Measurements from ENCODE around the gene LRRC7.

DNA sequence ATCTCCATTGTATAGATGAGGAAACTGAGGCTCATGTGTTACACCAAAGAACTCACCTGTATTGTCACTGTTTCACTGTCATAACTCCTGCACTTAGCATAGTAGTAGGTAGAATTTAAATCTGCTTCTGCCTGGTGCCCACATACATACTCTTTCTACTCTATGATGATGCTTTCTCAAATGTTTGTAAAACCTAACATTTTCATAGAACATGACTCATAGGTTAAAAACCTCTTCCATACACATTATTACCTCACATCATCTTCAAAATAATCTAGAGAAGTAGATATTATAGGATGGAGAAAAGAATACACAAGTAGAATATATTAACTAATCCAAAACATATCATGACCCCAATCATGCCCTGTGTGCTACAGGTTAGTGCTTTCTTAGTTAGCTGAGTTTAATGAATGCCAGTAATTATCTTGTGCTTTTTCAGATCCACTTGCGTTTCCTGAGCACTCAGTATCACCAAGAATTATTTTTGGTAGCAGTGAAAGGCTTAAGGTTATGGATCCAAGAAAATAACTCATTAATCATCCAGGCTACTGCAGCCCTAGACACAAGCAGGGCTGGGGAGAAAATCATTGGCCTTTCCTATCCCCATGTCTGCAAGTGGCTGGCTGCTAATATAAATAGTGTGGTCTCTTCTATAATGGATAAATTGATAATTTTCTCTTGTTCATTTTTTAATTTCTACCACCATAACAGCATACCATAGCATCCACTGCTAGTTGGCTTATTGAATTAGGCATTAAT is 480.8 kb downstream of the LRRC7 start:
- TF ChIP-seq, protein P1, sequence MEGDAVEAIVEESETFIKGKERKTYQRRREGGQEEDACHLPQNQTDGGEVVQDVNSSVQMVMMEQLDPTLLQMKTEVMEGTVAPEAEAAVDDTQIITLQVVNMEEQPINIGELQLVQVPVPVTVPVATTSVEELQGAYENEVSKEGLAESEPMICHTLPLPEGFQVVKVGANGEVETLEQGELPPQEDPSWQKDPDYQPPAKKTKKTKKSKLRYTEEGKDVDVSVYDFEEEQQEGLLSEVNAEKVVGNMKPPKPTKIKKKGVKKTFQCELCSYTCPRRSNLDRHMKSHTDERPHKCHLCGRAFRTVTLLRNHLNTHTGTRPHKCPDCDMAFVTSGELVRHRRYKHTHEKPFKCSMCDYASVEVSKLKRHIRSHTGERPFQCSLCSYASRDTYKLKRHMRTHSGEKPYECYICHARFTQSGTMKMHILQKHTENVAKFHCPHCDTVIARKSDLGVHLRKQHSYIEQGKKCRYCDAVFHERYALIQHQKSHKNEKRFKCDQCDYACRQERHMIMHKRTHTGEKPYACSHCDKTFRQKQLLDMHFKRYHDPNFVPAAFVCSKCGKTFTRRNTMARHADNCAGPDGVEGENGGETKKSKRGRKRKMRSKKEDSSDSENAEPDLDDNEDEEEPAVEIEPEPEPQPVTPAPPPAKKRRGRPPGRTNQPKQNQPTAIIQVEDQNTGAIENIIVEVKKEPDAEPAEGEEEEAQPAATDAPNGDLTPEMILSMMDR (IDR thresholded peaks at IDR 0.05): no peak
- TF ChIP-seq POLR2A (IDR thresholded peaks at IDR 0.05): no peak
